EL (cell line): Measurements from ENCODE around the gene CAPNS2.

Source experiments
- DNase-seq: peaks from one replicate; pipeline ENCODE4 v3.0.0-alpha.2; 2016

CAPNS2 gene

DNA sequence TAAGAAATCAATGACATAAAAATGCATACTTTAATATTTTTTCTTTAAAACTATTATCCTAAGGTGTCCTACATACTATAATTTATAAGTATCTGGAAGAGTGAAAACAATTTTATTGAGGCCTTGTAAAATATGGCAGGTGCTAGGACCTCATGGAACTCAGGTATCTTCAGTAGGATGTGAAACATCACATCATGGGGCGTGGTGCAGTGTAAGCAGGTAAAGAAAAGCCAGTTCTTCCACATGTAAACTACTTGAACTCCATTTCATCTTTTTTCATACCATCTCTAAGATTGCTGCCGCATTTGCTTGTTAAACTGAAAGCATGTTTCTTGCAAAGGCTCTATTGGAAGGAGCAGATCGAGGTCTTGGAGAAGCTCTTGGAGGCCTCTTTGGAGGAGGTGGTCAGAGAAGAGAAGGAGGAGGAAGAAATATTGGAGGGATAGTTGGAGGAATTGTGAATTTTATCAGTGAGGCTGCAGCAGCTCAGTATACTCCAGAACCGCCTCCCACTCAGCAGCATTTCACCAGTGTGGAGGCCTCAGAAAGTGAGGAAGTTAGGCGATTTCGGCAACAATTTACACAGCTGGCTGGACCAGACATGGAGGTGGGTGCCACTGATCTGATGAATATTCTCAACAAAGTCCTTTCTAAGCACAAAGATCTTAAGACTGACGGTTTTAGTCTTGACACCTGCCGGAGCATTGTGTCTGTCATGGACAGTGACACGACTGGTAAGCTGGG is at the start of gene CAPNS2:
Gene CAPNS2 (plus strand): TSS at position 253 of the 744 bp plus-strand sequence. CDS start 73 bp downstream, at position 326.
- no peak for DNase-seq

DNA sequence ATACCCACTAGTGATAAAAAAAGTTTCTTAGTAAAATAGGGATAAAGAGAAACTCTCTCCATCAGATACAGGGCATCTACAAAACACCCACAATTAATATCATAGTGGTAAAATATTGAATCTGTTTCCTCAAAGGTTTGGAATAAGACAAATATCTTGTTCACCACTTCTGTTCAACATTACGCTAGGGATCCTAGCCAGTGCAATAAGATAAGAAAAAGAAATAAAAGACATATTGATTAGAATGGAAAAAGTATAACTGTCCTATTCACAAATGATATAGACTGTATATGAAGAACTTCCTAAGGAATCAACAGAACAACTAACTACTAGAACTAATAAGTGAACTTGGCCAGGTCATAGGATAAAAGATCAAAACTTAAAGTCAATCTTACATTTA is 44.7 kb upstream of the CAPNS2 start:
- DNase-seq, result no peak

DNA sequence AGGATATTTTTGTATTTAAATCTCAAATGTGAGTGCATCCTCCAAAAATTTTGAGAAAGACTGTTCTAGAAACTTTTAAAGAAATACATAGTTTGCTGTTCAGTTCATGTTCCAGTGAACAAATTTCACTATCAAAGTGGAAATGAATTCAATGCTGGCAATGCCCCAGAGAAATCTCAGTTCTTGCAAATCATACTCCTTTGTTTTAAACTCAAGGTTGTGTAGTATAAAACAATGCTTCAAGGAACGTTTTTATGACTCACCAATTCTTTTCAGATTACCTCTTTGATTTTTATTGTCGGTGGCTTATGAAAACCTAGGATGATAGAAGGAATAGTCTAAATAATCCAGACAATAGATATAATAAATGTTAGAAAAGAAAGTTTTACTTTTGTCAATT is 40.0 kb upstream of the CAPNS2 start:
- DNase-seq, result no peak

DNA sequence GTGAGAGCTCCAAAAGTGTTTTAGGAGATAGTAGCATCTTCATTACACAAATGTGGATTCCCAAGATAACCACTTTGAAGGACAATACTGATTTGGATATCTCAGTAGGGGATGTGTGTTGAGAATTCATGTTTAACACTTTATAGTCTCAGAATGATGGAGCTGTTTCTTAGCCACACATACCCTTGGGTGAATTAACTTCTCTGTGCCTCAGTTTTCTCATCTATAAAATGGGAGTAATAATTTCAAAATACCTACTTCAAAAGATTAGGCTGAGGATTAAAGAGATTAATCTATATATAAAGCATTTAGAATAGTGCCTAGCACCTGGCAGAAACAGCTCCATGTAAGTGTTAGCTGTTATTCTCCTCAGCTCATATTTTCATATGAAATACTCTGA is 38.6 kb upstream of the CAPNS2 start:
- DNase-seq, result no peak

DNA sequence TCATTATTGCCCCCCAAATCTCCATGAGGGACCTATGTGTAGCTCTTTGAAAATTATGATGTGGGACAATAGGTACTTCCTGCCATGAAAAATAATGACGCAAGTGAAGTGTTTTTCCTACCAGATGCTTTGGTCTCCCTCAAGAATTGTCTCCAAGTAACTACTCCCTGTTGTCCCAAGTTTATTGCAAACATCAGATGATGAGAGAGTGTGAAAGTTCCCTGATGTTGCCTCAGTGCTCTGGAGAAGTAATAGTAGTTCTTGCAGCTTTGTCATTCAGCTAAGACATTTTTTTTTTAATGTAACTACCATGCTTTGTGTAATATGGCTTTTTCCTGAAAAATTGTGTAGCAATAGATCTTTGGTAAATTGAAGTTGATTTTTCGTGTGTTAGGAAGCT is 37.5 kb upstream of the CAPNS2 start:
- peak; percentile 18 for DNase-seq

DNA sequence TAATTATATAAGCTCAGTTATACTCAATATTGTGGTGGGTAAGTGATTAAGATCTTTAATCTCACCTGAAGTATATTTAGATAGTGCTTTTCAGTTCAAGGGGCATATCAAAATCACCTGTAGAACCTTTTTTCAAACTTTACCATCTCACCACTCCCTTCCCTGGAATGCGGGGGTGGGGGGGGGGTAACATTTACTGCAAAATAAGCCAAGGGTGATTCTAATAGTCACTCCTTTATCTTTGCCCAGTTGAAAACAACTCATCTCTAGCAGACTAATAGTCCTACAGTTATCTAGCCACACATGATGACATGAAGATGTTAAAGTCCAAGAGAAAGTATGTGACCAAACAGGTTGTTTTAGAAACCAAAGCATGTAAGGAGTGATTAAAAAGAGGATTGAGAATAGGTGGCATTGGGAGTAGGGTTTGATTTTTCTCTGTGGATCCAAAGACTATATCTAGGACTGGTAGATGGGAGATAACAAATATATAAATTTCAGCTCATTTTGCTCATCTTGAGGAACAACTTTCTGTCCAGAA is 36.1 kb upstream of the CAPNS2 start:
- DNase-seq, result no peak

DNA sequence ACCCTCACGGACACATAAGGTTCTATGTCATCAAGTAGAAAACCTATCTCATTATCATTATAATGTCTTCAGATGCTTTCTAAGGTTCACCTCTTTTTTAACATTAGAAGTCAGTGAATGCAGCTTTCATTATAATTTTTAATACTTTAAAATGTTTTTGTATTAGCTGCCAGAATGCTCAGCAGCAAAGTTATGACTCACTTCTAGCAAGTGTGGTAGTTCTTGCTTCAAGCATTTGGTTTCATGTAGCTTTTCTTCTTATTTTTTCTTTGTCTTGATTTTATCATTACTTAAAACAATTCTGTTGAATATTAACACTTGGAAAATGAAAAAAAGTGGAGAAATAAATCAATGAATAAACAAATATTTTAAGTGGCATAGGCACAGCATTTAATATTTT is 34.3 kb upstream of the CAPNS2 start:
- DNase-seq, result no peak

DNA sequence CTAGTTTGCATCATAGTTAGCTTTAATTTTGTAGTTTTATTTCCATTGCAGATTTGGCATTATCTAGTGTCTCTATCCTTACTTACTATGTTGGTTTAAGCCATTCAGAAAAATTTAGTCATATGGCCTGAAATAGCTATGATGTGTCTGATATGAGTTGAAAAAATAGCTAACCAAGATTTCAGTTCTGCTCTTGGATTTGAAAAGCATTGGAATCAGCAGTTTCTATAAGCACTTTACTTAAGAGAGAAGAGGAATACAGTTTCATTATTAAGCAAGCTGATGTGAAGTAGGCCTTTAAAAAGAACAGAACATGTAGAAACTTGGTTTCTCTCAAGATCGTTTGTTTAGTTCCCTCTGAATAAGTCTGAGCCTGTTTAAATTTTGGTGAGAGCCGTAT is 31.7 kb upstream of the CAPNS2 start:
- DNase-seq, result no peak

DNA sequence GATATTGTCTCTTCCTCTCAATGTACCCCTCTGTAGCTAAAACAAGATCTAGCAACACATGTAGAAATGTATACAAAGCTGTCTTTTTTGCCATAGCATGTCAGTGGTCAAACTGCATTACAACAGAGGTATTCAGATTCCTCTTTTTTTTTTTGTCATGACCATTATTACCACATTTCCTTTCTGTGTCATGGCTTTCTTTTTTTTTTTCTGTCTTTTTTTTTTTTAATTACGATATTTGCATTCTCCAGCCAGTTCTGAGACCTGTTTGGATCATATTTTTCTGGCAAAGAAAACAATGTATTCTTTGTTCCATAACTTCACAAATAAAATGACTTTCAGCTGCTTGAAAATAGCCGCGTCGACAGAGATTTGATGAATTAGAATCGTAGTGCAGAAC is 27.4 kb upstream of the CAPNS2 start:
- no peak for DNase-seq

DNA sequence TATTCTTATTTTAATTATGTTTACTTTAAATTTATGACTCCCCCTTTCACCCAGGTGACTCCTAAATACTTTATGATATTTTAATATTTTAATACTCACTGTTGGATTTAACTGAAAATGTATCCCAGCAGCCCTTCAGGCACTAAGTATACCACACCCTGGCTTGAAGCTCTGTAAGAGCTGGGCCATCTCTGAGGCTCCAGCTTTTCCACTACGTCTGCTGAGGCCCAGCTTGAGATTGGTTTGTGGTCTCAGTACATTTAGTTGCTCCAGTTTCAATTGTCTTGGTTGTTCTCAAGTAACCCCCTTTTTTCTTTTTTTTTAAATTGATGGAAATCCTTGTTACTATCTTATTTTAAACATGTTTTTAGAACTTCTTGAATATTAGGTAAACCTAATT is 27.0 kb upstream of the CAPNS2 start:
- no peak for DNase-seq

DNA sequence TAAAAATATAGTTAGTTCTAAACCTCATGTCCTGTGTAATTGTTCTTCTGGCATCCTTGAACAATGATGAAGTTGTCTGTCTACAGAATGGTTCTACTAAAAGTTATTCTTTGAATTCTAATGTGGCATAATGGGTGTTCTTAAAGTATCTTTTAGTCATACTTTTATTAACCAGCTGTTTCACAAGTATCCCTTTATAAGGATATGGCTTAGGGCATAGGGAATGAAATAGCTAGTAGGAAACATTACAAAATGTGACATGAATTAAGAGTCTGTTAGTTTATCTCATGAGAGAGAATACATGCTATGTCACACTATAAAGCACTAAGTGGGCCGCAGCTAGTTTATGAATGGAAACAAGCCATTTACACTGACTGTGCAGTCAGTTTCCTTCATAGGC is 26.3 kb upstream of the CAPNS2 start:
- DNase-seq, result no peak

DNA sequence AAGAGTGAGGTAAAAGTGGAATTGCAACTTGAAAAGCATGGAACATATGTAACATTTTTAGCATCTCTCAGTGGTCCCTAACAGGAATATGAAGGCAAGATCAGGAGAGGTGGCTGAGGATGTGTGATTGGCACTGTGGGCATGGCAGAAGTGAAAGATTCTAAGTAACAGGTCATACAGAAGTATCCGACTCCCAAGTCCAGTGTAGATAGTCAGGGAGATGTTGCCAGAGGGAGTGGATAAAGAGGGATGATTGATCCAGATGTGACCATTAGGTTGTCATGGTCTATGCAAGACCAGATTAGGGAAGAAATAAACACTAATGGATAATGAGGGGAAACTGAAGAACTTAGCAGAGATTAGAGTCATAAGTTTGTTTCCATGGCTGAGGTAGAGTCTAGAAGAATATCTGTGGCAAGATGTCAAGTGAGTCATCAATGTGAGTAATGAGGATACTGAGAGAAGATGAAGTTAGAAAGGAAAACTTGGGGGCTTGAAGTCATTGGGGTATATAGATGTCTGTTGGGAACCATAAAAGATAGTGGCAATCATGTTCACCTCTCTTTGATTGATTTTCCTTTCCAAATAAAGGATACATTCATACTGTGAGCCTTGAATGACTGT is 23.9 kb upstream of the CAPNS2 start:
- peak; percentile 72 for DNase-seq

DNA sequence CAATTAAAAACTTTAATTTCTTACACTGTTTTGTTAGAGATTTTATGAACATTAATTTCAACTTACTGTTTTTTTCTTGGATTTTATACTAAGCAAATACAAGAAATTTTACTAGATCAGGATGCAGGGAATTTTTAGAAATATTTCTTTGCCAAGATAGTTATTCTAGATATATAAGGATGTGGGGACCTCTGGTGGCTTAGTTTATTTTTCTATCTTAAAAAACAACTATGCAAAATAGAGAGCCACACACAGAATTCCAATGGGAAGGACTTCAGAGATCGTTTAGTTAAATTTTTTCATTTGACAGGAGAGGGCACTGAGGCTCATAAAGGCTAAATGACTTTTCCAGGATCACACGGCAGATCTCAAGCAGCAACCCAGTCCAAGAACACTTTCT is 23.0 kb upstream of the CAPNS2 start:
- DNase-seq, result peak; percentile 42

DNA sequence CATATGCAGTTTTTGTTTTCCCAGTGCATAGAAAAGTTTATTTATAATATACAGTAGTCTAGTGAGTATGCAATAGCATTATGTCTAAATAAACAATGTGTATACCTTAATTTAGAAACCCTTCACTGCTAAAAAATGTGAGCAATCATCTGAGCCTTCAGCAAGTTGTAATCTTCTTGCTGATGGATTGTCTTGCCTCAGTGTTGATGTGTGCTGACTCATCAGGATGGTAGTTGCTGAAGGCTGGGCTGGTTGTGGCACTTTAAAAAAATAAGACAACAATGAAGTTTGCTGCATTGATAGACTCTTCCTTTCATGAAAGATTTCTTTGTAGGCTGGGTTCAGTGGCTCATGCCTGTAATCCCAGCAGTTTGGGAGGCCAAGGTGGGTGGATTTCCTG is 13.9 kb upstream of the CAPNS2 start:
- DNase-seq, result peak; percentile 73

DNA sequence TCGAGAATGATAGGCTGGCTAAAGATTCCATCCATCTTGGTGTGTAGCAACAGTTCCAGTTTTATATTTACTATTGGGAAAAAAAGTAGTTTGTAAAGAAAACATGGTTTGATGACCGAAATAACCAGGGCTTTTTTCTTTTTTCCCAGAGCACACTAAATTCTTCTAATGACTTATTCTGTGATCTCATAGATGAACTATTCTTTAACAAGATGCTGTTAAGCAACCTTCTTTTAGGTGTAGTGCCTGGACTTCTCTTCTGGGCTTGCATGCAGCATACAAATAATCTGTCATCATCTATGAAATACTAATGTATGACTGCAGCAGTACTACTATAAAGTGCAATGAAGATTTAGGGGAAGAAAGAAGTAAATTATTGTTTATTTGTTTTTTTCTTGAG is 11.0 kb upstream of the CAPNS2 start:
- peak; percentile 38 for DNase-seq

DNA sequence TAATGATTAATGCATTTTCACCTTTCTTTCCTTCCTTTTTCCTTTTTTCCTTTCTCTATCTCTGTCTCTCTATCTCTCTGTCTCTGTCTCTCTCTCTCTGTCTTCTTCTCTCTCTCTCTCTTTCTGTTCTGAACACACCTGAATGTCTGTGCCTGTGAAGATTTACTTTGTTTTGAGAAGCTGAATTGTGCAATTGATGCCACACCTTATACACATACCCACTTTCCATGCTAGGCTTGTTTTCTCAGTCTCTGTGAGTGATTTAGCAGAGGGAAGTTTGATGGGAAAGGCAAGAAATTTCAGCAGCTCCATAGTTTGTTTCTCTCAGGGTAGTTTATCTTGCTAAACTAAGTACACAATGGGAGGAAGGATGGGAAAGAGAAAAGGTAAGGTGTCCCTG is 9.3 kb upstream of the CAPNS2 start:
- DNase-seq, result no peak

DNA sequence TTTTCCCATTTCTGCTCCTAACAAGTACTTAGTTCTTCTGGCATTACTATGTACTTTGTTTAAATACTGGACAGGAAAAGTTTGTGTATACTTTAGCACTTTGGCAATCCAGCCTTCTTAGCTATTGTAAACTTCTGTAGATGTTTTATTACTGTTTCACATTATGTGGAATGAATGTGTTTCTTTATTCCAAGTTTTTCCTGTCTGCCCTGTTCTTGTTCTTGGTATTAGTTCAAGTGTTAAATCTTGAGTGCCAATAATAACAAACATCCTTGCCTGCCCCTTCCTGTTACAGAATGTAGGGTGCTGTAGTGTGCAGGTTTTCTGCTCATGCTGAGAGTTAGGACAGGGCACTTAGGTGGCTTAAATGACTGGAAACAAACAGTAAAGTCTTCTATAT is 7.3 kb upstream of the CAPNS2 start:
- no peak for DNase-seq

DNA sequence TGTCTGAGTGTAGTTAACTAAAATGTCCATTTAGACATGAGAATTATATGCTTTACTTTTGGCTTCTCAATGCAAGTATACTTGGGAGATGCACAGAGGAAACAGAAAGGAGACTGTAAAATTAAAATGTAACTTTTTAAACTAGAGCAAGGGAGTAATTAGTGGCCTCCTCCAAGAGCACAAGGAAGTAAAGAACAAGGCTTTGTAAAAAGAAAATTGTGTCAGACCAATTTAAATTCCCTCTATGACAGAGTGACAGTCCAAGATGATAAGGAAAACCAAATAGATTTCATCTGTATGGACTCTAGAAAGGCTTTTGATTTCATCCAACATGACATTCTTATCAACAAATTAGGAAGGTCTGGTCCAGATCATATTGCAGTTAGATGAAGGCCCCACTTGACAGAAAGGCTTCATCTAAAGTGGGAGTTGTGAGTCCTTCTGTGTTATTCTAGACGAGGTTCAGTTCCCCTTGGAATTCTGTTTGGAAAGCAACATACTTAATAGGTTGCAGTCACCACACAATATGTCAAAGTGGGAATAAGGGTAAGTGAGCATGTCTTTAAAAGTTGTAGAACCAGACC is 6.5 kb upstream of the CAPNS2 start:
- DNase-seq, result no peak

DNA sequence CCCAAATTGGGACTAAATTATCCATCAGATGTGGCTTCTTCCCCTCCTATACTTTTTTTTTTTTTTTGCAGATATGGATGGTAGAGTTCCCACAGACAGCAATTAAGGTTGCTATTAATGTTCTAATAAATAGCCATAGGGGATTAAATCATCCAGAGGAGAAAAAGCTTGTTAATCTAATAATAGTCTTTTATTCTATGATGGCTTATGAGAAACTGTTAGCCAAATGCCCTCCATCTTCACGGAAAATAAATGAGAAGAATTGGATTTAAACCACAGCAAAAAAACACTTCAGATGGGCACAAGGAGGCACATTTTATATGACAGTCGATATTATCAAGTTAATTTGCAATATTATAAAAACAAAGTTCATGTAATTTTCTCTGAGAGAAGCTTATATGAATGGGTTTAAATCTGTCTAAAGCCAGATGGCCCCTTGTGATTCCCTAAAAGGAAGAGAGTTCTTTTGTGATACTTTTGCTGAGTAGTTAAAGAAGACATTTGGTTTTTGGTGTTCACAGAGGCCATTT is 5.1 kb upstream of the CAPNS2 start:
- no peak for DNase-seq

DNA sequence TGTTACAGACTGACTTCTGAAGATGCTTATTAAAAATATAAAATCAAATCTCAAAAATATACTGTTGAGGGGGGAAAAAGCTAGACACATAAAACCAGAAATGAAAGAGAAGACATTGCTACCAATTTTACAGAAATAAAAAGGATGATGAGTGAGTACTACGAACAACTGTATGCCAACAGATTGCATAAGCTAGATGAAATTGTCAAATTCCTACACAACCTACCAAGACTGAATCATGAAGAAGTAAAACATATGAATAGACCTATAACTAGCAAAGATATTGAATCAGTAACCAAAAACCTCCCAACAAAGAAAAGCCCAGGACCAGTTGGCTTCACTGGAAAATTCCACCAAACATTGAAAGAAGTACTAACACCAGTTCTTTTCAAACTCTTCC is 3.5 kb upstream of the CAPNS2 start:
- no peak for DNase-seq

DNA sequence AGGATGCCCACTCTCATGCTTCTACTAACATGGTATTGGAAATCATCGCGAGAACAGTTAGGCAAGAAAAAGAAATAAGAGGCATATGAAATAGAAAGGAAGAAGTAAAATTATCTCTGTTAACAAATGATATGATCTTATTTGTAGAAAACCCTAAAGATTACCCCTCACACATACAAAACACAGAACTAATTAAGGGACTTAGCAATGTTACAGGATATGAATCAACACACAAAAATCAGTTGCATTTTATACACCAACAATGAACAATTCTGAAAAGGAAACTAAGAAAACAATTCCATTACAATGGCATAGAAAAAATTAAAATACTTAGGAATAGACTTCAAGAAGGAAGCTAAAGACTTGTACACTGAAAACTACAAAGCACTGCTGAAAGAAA is 2.7 kb upstream of the CAPNS2 start:
- DNase-seq, result no peak

DNA sequence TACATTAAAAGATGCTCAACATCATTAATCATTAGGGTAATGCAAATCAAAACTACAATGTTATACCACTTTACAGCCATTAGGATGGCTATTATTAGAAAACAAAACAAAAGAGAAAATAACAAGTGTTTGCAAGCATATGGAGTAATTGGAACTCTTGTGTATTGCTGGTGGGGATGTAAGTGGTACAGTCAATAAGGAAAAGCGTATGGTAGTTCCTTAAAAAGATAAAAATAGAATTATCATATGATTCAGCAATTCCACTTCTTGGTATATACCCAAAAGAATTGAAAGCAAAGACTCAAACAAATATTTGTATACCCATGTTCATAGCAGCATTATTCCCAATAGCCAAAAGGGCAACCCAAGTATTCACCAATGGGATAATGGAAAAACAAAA is 1.4 kb upstream of the CAPNS2 start:
- no peak for DNase-seq

DNA sequence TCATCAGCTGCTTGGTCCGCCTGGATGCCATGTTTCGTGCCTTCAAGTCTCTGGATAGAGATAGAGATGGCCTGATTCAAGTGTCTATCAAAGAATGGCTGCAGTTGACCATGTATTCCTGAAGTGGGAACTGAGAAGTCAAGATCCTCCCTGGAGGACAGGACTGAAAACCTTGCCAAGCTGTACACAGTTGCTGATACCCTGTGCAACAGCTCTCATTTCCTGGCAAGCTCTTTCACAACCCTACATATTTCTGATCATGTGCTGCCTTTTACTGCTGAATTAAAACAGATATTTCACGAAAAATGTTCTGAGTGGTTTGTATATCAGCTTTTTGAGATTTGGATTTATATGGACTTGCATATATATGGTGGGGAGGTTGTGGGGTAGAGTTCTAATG is 898 bp downstream of the CAPNS2 start:
- DNase-seq, result peak; percentile 2

DNA sequence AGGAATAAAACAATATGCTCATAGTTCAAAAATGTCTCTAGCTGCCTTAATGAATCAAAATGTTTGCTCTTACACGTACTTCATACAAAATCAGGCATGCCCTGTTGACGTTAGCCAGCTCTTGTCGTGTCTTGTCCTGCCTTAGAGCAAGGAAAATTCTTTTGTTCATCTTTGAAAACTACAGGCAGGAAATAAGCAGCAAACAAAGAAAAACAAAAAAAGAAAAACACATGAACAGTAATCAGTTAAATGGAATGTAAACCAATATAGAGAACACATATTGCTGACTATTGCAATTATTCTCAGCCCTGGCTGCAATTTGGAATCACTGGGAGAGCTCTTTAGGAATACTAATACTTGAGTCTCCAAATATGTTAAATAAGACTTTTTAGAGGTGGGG is 1.7 kb downstream of the CAPNS2 start:
- no peak for DNase-seq
